Activated naive CD4-positive, alpha-beta T cell treated with anti-CD3 and anti-CD28 coated beads for 36 hours (primary cell): Measurements from ENCODE around the gene MAN1A1. TPM values are rescaled to one million over a fixed set of nuclear protein-coding genes. Genes with fewer than 3 reads are reported as not detected.
A peak's percentile ranks its signal among the peaks of the same experiment; 100 is the strongest.

Source experiments
- CTCF ChIA-PET: fragments of 350-600 bp; sonication (Branson Sonifier 250); formaldehyde crosslinking; loops from one replicate; lab custom pipeline; 2021; ENCODE audit warnings: antibody characterized with exemption; lab: Charles Lee
- DNase-seq: peaks from one replicate; pipeline ENCODE4 v3.0.0-alpha.2; 2020
- H3K27ac Mint-ChIP-seq: one replicate; pipeline ENCODE4 v1.8.0; 2021; ENCODE audit warnings: mild to moderate bottlenecking, mixed read lengths
- H3K27me3 Mint-ChIP-seq: one replicate; pipeline ENCODE4 v1.8.0; 2021; ENCODE audit warnings: low read depth, mixed read lengths
- H3K36me3 Mint-ChIP-seq: one replicate; pipeline ENCODE4 v1.8.0; 2021; ENCODE audit warnings: low read depth, mixed read lengths
- H3K4me1 Mint-ChIP-seq: one replicate; pipeline ENCODE4 v1.8.0; 2021; ENCODE audit warnings: low read depth, mixed read lengths
- H3K4me3 Mint-ChIP-seq: one replicate; pipeline ENCODE4 v1.8.0; 2021; ENCODE audit warnings: mild to moderate bottlenecking, moderate library complexity, mixed read lengths
- H3K9me3 Mint-ChIP-seq: one replicate; pipeline ENCODE4 v1.8.0; 2021; ENCODE audit warnings: mixed read lengths
- intact Hi-C: fragments of 100-400 bp; cut with micrococcal nuclease; formaldehyde crosslinking; loops from one replicate; pipeline ENCODE4 v1.15.1; 2023
- total RNA-seq, 2 experiments: library from RNA; stranded (reverse); gene quantifications; one replicate each; pipeline ENCODE4 v1.2.3, GENCODE V29; 2021

Gene MAN1A1
- total RNA-seq, 2 experiments from 2014 or later: 14.8 to 15.1 TPM

GRCh38 chr6:119322715-119323350 lies 26.7 kb downstream of the MAN1A1 start:
- peak; percentile 47 for DNase-seq
- H3K36me3 Mint-ChIP-seq: peaks cover 1% of the 10 kb centered on the region
- intact Hi-C loops: no loop called here
- H3K9me3 Mint-ChIP-seq: no peaks in the 10 kb centered on the region
- H3K4me3 Mint-ChIP-seq: no peak overlapping the region
- CTCF ChIA-PET: interaction anchor here (1.1 to 1.3 kb wide), 2 partner anchors 170 to 173 kb away, joined by 3 to 4 read pairs; no protein-coding TSS in a partner anchor
- no peaks in the 10 kb centered on the region for H3K27me3 Mint-ChIP-seq
- no peak overlapping the region for H3K27ac Mint-ChIP-seq
- H3K4me1 Mint-ChIP-seq: peaks cover 18% of the 10 kb centered on the region

- no peak overlapping the region for H3K27ac Mint-ChIP-seq
- intact Hi-C loops: no loop called here
- DNase-seq: no peak
- no peaks in the 10 kb centered on the region for H3K9me3 Mint-ChIP-seq
- CTCF ChIA-PET: interaction anchor here (1.1 to 1.3 kb wide), 2 partner anchors 170 to 172 kb away, joined by 3 to 4 read pairs; no protein-coding TSS in a partner anchor
- H3K36me3 Mint-ChIP-seq: peaks cover 1% of the 10 kb centered on the region
- H3K27me3 Mint-ChIP-seq: no peaks in the 10 kb centered on the region
- peaks cover 18% of the 10 kb centered on the region for H3K4me1 Mint-ChIP-seq
- H3K4me3 Mint-ChIP-seq: no peak overlapping the region
Observed at GRCh38 chr6:119322034-119322433, 27.5 kb downstream of the MAN1A1 start.

GRCh38 chr6:119319694-119320093 lies 29.9 kb downstream of the MAN1A1 start:
- Mint-ChIP-seq H3K4me3 (no peak overlapping the region), H3K36me3 (peaks cover 1% of the 10 kb centered on the region), H3K27ac (no peak overlapping the region), H3K4me1 (peaks cover 31% of the 10 kb centered on the region), H3K27me3 (no peaks in the 10 kb centered on the region), H3K9me3 (no peaks in the 10 kb centered on the region)
- DNase-seq: no peak
- intact Hi-C loops: no loop called here
- CTCF ChIA-PET: interaction anchor here (1.3 to 1.7 kb wide), 2 partner anchors 25 to 171 kb away, joined by 4 to 6 read pairs; no protein-coding TSS in a partner anchor

GRCh38 chr6:119318730-119319129 lies 30.8 kb downstream of the MAN1A1 start:
- peaks cover 40% of the 10 kb centered on the region for H3K4me1 Mint-ChIP-seq
- peaks cover 1% of the 10 kb centered on the region for H3K36me3 Mint-ChIP-seq
- intact Hi-C loops: no loop called here
- H3K27me3 Mint-ChIP-seq: no peaks in the 10 kb centered on the region
- DNase-seq: no peak
- no peaks in the 10 kb centered on the region for H3K9me3 Mint-ChIP-seq
- H3K27ac Mint-ChIP-seq: no peak overlapping the region
- no peak overlapping the region for H3K4me3 Mint-ChIP-seq
- CTCF ChIA-PET: interaction anchor here (1.7 kb wide), 1 partner anchor 170 kb away, joined by 6 read pairs; no protein-coding TSS in a partner anchor

- Mint-ChIP-seq H3K27me3 (no peaks in the 10 kb centered on the region), H3K4me3 (no peak overlapping the region), H3K4me1 (peaks cover 41% of the 10 kb centered on the region), H3K36me3 (no peaks in the 10 kb centered on the region), H3K9me3 (no peaks in the 10 kb centered on the region), H3K27ac (no peak overlapping the region)
- CTCF ChIA-PET: interaction anchor here (1.7 kb wide), 1 partner anchor 169 kb away, joined by 6 read pairs; no protein-coding TSS in a partner anchor
- intact Hi-C loops: no loop called here
- no peak for DNase-seq
Observed at GRCh38 chr6:119318176-119318575, 31.4 kb downstream of the MAN1A1 start.

GRCh38 chr6:119317007-119317406 lies 32.6 kb downstream of the MAN1A1 start:
- no peak overlapping the region for H3K4me3 Mint-ChIP-seq
- intact Hi-C loops: no loop called here
- CTCF ChIA-PET: no interaction called here
- no peaks in the 10 kb centered on the region for H3K27me3 Mint-ChIP-seq
- H3K36me3 Mint-ChIP-seq: peaks cover 1% of the 10 kb centered on the region
- peaks cover 42% of the 10 kb centered on the region for H3K4me1 Mint-ChIP-seq
- DNase-seq: no peak
- no peaks in the 10 kb centered on the region for H3K9me3 Mint-ChIP-seq
- H3K27ac Mint-ChIP-seq: no peak overlapping the region

- H3K36me3 Mint-ChIP-seq: peaks cover 1% of the 10 kb centered on the region
- H3K4me1 Mint-ChIP-seq: peaks cover 52% of the 10 kb centered on the region
- peak; percentile 18 for DNase-seq
- CTCF ChIA-PET: interaction anchor here (1.0 to 1.7 kb wide), 5 partner anchors 11 to 55 kb away, joined by 3 to 10 read pairs (median 5); no protein-coding TSS in a partner anchor
- H3K4me3 Mint-ChIP-seq: peak overlapping the region; percentile 41
- peak overlapping the region; percentile 92 for H3K27ac Mint-ChIP-seq
- intact Hi-C loops: loop anchor here (1.0 to 5.0 kb wide), 12 partner anchors 20 to 658 kb away; partner anchors contain the start of gene MCM9
- H3K9me3 Mint-ChIP-seq: no peaks in the 10 kb centered on the region
- H3K27me3 Mint-ChIP-seq: no peaks in the 10 kb centered on the region
Observed at GRCh38 chr6:119314885-119315272, 34.7 kb downstream of the MAN1A1 start.

GRCh38 chr6:119313937-119314884 lies 35.4 kb downstream of the MAN1A1 start:
- H3K27ac Mint-ChIP-seq: peak overlapping the region; percentile 92
- peaks cover 1% of the 10 kb centered on the region for H3K36me3 Mint-ChIP-seq
- peak overlapping the region; percentile 41 for H3K4me3 Mint-ChIP-seq
- peak; percentile 65 for DNase-seq
- peaks cover 58% of the 10 kb centered on the region for H3K4me1 Mint-ChIP-seq
- no peaks in the 10 kb centered on the region for H3K9me3 Mint-ChIP-seq
- CTCF ChIA-PET: interaction anchor here (1.0 to 2.2 kb wide), 6 partner anchors 12 to 166 kb away, joined by 3 to 10 read pairs (median 6); no protein-coding TSS in a partner anchor
- H3K27me3 Mint-ChIP-seq: no peaks in the 10 kb centered on the region
- intact Hi-C loops: loop anchor here (1.0 to 5.0 kb wide), 11 partner anchors 19 to 657 kb away; partner anchors contain the start of gene MCM9

- H3K4me3 Mint-ChIP-seq: peak overlapping the region; percentile 36
- H3K27ac Mint-ChIP-seq: peak overlapping the region; percentile 88
- H3K9me3 Mint-ChIP-seq: no peaks in the 10 kb centered on the region
- CTCF ChIA-PET: interaction anchor here (0.6 to 2.2 kb wide), 3 partner anchors 20 to 165 kb away, joined by 3 to 9 read pairs (median 3); no protein-coding TSS in a partner anchor
- intact Hi-C loops: loop anchor here (5.0 kb wide), 2 partner anchors 601 to 656 kb away; no protein-coding TSS in a partner anchor
- H3K4me1 Mint-ChIP-seq: peaks cover 63% of the 10 kb centered on the region
- DNase-seq: peak; percentile 66
- no peaks in the 10 kb centered on the region for H3K27me3 Mint-ChIP-seq
- H3K36me3 Mint-ChIP-seq: peaks cover 1% of the 10 kb centered on the region
Observed at GRCh38 chr6:119312875-119313338, 36.7 kb downstream of the MAN1A1 start.

- Mint-ChIP-seq H3K4me3 (no peak overlapping the region), H3K36me3 (peaks cover 1% of the 10 kb centered on the region), H3K9me3 (no peaks in the 10 kb centered on the region), H3K4me1 (peaks cover 64% of the 10 kb centered on the region), H3K27me3 (no peaks in the 10 kb centered on the region), H3K27ac (peak overlapping the region; percentile 88)
- CTCF ChIA-PET: interaction anchor here (0.6 to 2.2 kb wide), 3 partner anchors 21 to 164 kb away, joined by 3 to 9 read pairs (median 3); no protein-coding TSS in a partner anchor
- intact Hi-C loops: loop anchor here (5.0 kb wide), 2 partner anchors 600 to 655 kb away; no protein-coding TSS in a partner anchor
- DNase-seq: no peak
Observed at GRCh38 chr6:119312441-119312840, 37.1 kb downstream of the MAN1A1 start.

- H3K27ac Mint-ChIP-seq: no peak overlapping the region
- CTCF ChIA-PET: interaction anchor here (0.7 kb wide), 1 partner anchor 35 kb away, joined by 3 read pairs; no protein-coding TSS in a partner anchor
- intact Hi-C loops: loop anchor here (5.0 kb wide), 2 partner anchors 599 to 654 kb away; no protein-coding TSS in a partner anchor
- H3K4me1 Mint-ChIP-seq: peaks cover 64% of the 10 kb centered on the region
- no peaks in the 10 kb centered on the region for H3K27me3 Mint-ChIP-seq
- no peaks in the 10 kb centered on the region for H3K9me3 Mint-ChIP-seq
- H3K4me3 Mint-ChIP-seq: no peak overlapping the region
- DNase-seq: no peak
- peaks cover 1% of the 10 kb centered on the region for H3K36me3 Mint-ChIP-seq
Observed at GRCh38 chr6:119311514-119312142, 37.9 kb downstream of the MAN1A1 start.
